HG03460 (cell line): Measurements from ENCODE around the gene DVL2.

Experiments
- ATAC-seq: cut with Tn5 transposase; IDR thresholded peaks from one replicate; pipeline ENCODE4 v1.9.1; 2021; ENCODE audit not compliant: unreplicated experiment

The DVL2 gene

DNA sequence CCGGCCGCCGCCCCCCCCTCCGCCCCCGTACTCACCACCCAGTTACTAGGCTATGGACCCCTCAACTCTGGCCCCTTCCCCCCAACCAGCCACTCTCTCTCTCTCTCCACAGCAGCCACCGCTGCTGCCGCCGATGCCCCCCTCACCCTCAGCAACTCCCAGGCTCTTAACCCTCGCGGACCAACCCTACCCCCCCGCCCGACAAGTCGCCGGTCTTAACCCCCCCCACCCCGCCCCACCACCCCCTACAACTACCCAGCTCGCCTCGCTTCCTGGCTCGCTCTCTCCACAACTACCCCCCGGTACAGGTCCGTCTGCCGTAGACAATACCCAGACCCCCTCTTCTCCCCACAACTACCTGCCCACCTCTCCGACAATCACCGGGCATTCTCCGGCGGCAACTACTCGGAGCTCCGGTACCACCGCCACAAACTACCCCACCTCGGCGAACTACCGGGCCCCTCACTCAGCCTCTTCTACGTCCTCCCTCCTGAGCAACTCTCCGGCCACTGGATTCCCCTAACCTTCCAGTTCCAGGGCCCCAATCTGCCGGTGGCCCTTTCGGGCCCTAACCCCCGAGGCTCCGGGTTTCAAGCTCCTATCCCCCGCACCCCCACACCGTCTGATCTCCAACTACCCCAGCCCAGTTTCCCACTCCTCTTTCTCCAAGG is 4.2 kb upstream of the DVL2 start:
- ATAC-seq: no peak

DNA sequence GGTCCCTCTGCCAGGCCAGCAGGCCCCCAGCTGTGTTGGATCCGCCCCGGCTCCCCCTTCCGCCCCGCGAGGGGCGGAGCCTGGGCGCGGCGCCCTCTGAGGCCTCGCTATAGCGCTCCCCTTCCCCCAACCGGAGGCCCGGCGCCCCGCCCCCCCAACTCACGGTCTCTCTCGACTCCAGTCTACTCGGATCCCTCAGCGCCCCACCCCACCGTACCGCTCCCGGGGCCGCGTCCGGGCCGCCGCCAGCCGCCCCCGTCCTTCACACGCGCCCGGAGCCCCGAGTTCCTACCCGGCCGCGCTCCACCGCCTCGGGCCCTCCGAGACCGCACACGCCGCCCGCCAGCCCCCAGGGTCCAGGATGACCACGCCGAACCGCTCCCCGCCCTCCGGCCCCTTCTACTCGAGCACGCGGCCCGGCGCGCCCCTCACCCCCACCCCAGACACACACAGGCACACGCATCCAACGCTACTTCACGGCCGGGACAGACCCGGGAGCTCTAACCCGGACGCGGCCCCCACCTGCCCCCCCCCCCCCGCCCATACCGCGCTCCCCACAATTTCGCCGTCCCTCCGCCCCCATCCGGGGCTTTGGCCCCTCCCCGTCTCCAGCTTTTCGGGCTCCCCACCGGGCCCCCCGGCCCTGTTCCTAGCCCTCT is 3.6 kb upstream of the DVL2 start:
- ATAC-seq: no peak

DNA sequence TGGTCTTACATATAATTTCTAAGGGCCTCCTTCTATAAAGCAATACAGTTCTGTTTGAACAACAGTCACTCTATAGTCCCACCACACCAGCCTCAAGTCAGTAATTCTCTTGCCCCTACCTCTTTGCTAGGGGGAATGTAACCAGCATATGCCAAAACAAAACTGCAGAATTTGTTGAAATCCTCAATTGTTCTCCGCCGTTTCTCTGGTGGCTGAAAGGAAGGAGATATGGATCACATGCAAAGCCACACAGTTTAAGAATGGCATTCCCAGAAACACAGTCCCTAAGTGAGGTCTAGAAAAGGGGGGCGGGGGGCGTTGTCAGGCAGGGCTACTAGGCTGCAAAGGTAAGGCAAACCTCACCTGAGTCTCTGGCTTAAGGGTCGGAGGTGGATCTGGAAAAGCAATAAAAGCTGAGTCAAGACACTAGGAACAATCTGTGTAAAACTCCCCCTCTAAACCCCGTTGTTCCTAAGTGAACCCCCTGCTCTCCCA is 3.0 kb upstream of the DVL2 start:
- no peak for ATAC-seq

DNA sequence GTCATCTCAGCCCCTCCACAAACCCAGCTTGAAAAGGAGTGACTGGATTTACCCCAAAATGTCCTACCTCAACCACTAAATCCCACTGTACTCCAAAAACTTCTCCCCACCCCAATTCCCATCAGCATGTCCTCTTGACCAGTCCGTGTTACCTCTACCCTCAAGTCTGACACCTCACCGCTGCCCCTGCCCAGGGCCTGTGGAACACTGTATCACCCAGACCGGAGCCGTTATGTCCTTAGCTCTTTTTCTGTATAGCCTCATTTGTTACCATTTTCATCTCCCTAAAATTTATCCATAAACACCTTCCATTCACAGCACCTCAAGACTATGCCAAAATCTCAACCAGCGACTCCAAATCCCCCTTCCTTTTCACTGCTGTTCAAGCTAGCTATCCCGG is 2.5 kb upstream of the DVL2 start:
- no peak for ATAC-seq

DNA sequence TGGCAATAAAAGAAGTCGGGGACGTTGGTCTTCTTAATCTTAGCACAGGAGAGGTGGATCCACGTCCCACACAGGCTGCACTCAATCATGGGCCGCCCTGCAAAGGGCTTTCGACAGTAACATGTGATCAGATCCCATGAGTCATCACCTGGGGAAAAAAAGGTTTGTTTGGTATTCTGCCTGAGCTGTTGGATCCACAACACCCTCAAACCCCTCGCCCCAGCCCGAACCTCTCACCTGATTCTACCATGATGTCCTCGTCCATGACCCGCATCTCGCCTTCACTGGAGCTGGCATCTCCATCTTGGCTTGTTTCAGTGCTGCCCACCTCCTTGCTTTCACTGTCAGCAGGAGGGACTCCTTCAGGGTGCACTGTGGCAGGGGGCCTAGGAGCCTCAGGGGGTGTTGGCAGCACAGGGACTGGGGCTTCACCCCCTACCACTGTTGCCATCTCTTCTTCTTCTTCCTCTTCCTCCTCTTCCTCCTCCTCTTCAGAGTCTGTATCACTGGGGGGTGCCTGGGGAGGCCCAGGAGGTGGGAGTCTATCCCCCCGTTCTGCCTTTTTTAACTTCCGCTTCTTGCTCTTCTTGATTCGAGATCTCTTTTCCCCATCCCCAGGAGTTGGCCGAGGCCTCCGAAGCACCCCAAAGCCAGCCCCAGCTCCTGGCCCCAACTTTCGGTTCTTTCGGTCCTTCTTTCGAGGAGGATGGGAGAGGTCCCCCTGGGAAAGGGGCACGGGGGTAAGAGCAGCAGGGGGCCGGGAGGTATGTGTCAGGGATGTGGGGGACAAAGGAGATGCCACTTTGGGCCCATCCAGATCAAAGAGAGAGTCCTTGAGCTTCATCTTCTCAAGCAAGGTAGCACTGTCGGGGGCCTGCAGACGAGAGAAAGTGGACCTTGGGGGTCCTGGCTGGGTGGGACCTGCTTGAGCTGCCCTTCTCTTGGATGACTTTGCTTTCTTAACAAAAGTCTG is 1.7 kb upstream of the DVL2 start:
- no peak for ATAC-seq

DNA sequence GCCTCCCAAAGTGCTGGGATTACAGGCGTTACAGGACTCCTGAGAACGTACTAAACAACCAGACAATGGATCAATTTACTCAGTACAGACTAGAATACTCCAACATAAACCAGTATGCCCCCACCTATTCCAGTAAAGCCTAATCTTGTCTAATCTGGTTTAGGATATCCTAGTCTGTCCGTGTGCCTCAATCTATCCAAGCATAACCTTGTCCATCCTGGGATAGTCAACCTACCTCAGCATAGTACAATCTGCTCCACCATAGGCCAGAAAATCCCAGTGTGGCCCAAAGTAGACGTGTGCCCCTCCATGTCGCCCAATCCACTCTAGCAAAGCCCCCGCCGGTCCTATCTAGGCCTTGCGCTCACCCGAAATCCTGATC is 625 bp downstream of the DVL2 start:
- no peak for ATAC-seq

DNA sequence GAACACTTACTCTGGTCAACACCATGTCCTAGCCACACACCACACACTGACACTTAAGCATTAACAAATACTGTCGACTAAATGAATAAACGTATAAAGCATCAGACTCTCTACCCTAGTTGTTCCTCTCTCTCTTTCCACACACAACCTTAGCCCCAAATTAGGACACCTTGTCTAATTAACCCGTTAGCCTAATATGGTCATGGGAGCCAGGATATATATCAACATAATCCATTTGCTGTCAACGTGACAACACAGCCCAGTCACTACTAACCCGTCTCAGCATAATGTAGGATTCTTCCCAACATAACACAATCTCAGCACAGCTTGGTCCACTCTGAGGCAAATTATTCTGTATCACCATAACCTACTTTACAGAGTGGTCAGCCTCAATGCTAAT is 2.2 kb downstream of the DVL2 start:
- ATAC-seq: no peak

DNA sequence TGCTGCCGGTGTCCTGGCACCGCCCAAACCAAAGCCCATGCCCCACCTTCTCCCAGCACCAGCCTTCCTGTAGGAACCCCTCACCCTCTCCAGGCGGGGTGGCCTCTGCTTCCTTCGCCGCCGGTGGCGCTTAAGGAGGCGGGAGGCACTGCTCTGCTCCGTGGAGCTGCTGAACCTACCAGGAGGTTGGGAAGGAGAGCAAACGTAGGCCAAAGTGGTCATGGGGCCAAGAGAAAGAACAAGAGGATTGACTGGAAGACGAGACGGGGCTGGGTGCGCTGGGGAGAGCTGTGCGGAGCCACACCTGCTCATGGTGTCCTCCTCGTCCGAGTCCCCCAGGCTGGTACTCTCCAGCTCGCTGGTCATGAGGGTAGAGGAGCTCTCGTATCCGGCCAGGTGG is 4.8 kb downstream of the DVL2 start:
- ATAC-seq: no peak

DNA sequence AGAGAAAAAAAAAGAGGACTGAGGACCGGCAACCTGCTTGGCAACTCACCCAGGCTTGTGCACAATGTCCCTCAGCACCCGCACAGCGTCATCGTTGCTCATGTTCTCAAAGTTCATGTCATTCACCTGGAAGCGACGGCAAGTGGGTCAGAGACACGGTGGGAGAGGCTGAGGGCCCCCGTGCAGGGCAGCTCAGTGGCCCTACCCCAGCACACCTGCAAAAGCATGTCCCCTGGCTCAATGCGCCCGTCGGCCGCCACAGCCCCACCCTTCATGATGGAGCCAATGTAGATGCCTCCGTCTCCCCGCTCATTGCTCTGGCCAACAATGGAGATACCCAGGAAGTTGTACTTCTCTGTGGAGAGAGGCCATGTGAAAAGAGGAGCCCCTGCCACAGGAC is 5.4 kb downstream of the DVL2 start:
- no peak for ATAC-seq

DNA sequence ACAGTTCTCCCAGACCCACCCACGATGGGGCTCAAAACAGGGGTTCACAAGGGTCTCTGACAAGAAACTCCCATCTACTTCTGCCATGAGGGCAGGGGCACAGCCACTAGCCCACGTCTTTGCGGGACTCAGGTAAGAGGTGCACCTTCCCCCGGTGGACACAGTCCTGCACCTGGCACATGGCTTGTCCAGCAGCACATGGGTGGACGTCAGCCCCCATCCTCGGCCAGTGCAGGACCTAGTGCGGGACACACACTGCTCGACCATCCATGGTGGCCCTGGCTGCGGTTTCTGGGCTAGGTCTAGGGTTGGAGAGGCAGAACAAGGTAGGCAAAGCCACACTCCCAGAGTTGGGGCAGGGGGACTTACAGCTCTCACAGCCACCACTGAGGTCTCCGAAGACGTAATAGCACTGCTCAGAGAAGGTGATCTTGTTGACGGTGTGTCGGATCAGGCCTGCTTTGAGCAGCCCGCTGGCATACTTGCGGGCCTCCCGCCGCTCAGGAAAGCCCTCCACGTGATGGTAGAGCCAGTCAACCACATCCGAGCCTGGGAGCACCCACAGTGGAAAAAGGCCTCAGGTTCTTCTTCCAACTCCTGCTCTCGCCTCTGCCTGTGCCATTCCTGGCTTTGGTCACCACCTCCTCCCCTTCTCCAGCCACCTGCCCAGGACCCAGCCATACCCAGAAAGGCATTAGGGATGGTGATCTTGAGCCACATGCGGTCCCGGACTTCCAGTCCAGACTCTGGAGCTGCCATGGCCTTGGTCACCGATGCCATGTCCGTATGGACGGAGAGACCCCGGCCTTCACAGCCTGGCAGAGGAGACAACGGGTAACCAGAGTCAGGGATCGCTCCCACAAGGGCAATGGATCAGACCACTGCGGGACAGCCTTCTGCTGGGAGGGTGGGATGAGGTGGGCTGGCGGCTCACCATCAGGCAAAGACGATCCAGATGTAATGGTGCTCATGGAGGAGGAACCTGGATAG is 7.3 kb downstream of the DVL2 start:
- no peak for ATAC-seq

DNA sequence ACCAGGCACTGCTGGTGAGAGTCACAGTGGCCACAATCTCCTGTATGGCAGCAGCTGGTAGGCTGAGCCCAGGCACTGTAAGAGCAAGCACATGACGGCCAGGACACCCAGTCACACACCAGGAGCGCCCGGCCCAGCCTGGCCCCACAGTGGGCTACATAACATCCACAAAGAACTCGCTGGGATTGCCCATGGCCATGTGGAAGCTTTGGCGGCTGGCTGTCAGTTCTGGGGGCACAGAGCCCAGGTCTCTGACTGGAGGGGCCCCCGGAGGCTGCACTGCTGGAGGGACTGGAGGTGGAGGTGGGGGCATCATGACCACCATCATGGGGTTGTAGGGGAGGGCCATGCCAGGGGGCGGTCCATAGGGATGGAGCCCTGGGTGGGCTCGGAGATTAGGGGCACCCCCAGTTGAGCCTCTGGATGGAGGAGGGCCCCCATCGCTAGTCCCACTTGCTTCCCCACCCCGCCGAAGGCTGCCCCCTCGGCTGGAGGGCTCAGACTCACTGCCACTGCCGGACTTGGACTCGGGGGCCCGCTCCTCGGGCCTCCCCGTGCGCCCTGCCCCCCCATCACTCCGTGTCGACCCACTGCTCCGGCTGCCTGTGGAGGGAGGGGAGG is 8.5 kb downstream of the DVL2 start:
- ATAC-seq: no peak

DNA sequence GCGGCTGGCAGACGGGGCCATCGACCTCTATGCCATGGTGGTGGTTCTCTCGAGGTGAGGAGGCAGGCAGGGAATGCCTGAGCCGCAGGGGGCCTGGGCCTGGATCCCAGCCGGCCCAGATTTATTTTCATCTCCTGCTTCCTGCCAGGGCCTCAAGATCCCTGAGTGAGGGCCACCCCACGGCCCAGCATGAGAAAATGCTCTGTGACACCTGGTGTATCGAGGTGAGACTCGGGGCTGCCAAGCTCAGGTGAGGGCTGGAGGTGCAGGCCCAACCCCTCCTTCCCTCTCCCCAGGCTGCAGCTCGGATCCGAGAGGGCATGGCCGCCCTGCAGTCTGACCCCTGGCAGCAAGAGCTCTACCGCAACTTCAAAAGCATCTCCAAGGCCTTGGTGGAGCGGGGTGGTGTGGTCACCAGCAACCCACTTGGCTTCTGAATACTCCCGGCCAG is 9.6 kb downstream of the DVL2 start:
- no peak for ATAC-seq

DNA sequence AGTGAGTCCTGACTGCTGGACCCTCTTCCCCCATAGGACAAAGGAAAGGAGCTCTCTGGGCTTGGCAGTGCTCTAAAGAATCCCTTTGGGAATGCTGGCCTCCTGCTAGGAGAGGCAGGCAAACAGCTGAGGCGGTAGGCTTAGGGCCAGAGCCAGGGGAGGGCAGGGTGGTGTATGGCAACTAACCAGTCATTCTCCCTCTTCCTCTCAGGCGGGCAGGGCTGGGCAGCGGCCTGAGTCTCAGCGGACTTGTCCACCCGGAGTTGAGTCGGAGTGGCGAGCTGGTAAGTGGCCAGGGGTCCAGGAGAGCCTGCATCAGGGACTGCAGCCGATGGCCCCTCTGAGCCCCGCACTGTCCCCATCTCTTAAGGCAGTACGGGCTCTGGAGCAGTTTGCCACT is 10.2 kb downstream of the DVL2 start:
- no peak for ATAC-seq

DNA sequence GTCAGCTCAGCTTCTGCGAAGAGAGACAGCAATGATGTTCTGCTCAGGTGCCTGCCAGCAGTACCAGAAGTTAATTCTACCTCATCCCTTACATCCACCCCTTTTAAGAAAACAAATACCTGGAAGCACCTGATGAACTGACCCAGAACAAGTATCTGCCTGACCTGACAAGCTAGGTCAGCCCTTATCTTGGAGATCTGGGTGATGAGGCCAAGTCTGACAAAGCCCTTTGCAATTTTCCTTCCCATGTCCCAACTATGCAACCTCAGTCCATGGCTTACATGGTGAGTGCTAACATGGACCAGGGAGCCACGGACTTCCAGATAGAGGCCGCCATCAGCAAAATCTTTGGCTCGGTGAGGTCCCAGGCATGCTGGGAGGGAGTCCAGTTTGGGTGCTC is 10.9 kb downstream of the DVL2 start:
- ATAC-seq: no peak

DNA sequence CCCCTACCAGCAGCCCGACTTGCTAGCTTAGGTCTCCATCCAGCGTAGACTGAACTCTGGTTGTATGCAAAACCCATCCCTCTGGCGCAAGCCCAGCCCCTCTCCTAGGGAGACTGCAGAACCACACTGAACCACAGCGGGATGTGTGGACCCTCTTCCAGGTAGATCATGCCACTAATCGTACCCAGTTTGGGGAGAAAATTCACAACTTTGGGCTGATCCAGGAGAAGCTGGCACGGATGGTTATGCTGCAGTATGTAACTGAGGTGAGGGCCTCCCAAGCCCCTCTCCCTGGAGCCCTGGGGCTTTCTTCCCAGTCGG is 11.4 kb downstream of the DVL2 start:
- no peak for ATAC-seq

DNA sequence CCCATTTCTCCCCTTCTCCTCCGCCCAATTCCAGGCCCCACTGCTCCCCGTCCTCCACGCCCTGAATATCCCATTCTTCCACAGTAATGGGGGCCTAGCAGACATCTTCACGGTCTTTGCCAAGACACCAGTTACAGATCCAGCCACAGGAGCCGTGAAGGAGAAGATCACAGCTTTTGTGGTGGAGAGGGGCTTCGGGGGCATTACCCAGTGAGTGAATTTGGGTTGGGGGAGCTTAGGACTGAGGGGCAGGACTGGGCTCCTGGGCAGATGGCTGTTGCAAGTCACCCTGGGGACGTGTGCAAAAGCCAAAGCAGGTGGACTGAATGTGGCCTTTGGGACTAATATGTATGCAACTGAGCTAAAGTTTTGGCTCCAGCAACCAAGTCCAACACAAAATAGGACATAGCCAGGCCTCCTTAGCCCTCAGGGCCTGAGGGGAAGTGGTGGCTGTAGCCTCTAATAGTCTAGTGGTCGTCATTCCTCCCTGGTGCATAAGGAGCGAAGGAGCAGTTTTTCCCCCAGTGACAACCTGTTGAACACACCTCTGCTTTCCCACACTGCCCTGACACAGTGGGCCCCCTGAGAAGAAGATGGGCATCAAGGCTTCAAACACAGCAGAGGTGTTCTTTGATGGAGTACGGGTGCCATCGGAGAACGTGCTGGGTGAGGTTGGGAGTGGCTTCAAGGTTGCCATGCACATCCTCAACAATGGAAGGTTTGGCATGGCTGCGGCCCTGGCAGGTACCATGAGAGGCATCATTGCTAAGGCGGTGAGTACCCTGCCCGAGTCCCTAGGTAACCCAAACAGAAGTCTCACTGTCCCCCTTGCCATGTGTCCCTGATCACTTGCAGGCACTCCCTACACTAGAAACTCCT is 12.0 kb downstream of the DVL2 start:
- ATAC-seq: no peak

DNA sequence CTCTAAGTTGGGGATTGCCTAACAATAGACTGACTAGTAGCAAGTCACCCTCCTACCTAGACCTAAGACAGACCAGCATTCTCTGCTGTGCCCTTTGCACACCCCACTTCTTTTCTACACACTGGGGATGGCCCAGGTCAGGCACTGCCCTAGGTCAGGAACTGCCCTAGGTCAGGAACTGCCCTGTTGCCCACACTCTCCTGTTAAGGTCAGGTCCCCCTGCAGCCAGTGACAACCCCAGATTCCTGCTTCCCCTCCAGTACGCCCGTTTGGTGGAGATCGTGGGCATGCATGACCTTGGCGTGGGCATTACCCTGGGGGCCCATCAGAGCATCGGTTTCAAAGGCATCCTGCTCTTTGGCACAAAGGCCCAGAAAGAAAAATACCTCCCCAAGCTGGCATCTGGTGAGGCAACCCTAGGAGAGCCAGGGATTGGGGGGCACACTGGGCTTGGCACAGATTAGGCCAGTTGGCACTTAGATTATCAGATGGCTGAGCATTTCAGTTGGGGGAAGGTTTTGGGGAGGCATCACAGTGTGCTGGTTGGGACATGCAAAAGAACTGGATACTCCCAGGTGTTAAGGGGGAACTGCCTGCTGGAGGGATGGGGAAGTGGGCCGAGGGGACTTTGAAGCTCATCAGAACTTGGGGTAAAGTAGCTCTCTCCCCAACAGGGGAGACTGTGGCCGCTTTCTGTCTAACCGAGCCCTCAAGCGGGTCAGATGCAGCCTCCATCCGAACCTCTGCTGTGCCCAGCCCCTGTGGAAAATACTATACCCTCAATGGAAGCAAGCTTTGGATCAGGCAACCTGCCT is 12.8 kb downstream of the DVL2 start:
- no peak for ATAC-seq

DNA sequence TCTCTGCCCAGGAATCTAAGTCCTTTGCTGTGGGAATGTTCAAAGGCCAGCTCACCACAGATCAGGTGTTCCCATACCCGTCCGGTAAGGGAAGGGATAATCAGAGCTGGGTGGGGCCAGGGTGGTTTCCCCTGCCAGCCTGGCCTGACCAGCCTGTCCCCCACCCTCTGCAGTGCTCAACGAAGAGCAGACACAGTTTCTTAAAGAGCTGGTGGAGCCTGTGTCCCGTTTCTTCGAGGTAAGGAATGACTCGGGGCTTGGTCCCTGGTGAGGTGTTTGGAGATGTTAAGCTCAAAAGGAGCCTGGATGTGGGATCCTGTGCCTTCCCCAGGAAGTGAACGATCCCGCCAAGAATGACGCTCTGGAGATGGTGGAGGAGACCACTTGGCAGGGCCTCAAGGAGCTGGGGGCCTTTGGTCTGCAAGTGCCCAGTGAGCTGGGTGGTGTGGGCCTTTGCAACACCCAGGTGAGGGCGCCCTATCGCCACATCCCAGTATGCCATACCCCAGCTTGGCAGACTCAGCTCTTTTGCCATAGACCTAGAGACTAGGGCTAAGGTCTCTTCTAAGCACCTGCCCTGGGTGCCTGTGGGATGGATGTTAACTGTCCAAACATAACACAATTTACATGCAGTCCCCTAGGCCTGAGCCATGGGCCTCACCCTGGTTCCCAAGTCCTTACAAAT is 13.6 kb downstream of the DVL2 start:
- ATAC-seq: no peak
